ENCODE results near the gene PEX11A.

Gene PEX11A

DNA sequence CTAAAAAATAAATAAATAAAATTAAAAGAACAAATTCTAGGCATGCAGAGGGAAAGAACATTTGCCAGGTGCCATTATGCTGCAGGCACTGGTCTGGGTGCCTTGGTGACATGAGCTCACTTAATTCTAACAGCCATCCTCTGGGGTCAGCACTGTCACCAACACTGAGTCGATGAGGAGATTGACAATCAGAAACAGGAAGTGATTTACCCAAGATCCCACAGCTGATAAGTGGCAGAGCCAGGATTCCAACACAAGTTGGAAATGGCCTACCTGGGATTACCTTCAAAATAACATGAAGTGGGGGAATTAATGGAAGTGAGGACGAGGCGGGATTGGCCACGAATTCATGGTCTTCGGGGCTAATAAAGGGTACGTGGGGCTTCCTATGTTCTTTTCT lies 14.9 kb downstream of the PEX11A start:
- DNase-seq (ENCODE audit: low read depth, low spot score), result no peak

DNA sequence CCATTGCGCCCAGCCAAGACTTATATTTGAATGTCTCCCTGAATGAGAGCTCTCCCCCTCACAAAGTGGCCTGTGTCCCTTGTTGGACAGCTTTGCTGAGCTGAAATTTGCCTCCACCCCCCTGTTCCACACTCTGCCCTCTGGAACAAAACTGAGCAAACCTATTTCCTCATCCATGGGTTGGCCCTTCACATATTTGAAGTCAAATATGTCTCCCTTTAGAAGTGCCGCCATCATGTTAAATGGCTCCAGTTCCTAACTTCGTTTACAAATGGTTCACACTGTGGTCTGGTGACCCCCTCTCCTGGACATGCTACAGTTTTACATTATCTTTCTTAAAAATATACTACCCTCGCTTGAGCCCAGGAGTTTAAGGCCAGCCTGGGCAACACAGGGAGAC lies 16.0 kb downstream of the PEX11A start:
- DNase-seq (ENCODE audit: low read depth, low spot score), result no peak

DNA sequence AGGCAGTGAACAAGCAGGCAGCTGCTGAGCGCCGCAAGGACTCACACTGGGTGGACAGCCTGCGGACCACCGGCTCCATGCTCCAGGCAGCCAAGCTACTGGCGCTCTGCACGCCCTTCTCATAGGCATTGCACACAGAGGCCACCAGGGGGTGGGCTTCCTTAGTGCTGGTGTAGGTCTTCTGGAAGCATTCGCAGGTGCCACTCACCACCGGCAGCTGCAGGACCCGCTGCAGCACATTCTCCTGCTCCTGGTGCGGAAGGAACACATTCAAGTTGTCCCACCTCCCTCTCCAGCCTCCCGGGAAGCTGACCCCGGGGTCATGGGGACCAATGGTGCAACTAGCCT lies 17.4 kb downstream of the PEX11A start:
- peak; percentile 87 for DNase-seq (ENCODE audit: low read depth, low spot score)

DNA sequence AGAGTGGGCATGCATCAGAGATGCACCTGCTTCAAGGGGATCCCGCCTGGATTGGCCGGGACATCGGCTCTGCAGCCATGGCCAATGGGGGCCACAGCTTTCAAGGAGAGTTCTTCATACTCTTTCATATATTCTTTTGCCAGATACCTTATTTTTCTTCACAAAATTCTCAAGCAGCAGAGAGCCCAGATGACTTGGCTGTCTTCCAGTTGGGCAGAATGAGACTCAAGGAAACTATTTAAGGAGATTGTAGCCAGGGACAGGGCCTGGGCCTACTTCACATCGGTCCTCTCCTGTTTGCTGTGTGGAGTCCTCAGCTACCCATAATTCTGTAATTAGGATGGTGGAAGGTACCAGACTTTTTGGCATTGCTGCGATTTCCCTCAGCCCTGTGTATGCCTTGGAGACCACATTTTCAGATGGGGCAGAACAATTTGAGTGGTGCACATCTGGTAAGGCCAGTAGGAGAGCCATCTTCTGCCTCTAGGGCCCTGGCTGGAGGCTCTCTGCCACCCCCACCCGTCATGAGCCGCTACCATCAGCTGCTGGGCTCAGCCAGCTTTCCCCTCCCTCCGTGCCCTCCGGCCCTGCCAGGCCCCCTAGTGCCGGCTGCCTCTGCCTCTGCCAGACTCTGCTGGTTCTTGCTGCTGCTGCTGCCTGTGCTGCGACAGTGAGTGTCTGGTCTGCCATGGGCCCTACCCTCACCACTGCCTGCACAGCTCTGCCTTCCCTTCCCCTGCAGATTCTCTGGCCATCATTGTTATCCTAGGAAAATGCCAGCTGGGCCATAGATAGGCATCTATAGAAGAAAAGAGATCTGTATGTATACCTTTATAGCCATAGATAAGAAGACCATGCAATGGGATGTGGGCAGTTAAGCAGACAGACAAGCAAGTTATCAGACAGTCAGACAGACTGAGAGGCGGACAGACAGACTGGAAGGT lies 18.1 kb downstream of the PEX11A start:
- peak; percentile 30 for DNase-seq (ENCODE audit: low read depth, low spot score)

DNA sequence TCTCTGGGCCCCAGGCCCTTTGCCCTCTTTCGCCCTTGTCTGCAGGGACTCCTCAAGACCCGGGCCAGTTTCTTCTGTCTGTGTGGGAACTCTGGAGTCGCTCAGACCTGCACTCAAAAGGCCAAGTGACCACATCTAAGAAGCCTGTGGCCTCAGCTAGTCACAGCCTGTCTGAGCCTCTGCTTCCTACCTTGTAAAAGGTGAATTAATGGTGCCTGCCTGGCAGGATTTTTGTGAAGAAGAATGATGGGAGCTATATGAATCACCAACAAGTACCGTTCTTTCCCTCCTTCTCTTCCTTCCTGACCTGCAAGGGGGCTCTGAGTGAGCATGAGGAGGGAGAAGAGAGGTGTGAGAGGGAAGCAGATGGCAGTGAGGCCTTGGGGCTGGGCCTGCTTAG lies 18.9 kb downstream of the PEX11A start:
- no peak for DNase-seq (ENCODE audit: low read depth, low spot score)

DNA sequence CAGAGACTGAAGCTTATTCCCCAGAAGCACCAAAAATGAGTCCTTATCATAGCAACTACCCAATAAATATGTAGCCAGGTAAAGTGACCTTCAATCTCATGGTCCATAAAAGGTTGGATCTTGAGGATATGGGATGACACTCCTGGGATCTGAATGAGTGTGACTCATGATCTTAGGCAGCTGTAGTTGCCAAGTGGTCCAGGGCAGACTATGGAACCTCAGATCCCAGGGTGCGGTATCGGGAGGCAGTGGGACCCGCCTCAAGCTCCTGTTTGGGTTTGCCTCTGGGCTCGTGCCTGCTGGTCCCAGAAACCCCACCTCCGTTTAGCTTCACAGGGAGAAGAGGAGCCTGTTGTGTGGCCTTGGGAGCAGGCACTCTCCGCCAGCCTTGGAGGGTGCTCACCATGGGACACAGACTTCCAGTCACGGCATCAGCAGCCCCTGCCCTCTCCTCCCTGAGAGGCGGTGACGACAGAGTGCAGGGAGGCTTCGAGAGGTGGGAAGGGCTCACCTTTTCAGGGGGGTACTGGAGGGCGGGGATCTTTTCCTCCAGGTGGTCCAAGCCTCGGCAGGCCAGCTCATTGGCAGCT lies 19.5 kb downstream of the PEX11A start:
- no peak for DNase-seq (ENCODE audit: low read depth, low spot score)

DNA sequence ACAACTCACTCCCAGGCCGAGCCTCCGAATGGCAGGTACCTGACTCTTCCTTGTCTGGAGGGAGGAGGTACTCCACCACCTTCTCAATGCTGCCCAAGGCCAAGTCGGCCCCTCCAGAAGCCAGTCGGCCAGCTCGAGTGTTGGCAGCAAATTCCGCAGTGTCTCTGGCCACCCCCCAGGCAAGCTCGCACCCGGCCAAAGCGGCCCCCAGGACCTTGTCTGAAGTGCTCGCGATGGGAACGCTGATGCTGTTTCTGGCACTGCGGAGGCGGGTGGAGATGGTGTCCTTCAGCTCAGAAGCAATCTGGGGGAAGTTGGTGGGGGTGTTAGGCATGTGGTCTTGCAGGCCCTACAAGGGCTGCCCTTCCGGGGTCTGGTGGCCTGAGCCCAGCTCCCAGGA lies 20.6 kb downstream of the PEX11A start:
- no peak for DNase-seq (ENCODE audit: low read depth, low spot score)

DNA sequence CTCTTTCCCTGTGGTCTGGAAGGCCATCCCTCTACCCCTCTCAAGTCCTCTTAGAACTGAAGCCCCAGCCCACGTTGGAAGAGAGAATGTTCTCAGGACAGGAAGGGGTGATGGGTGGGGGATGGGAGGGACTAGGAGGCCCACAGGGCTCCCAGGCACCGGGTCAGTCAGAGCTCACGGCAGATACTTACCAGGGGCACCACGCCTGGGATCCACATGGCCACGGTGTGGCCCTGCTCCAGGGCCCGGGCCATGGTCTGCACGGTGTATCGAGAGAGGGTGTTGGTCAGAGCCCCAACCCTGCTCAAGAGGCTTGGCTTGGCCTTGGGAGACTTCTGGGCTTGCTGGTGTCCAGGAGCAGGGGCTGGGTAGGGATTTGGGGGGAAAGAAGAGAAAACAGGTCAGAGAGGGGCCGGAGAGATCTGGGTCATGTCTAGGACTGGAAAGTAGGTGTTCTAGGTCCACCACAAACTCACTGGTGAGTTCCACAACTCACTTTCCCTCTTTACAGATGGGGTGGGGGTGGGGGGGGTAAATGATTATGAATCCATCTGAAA lies 21.2 kb downstream of the PEX11A start:
- no peak for DNase-seq (ENCODE audit: low read depth, low spot score)

DNA sequence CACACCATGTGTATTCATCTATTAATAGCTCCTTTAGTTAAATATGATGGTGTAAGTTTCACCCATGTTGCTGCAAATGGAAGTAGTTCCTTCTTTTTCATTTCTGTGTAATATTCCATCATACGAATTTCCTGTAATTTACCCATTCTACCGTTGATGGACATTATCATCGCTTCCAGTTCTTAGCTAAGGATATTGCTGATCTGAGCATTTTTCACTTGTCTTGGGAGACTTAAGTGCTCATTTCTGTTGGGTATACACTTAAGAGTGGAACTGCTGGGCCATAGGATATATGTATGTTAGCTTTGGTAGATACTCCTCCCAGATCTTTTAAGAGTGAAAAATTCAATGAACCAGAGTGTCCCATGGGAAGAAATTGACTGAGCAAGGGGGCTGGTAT lies 22.4 kb downstream of the PEX11A start:
- no peak for DNase-seq (ENCODE audit: low read depth, low spot score)

DNA sequence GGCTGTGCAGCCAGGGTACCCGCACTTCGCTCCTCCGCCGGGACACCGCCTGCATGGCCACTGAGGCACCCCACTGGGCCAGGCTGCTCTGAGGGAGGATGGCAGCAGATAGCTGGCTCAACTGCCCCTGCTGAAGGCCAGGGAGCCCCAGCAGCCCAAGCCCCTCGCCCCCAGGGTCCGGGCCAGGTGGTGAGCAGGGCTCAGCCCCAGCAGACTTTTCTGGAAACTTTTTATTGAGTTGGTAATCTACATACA lies 22.9 kb downstream of the PEX11A start:
- no peak for DNase-seq (ENCODE audit: low read depth, low spot score)

DNA sequence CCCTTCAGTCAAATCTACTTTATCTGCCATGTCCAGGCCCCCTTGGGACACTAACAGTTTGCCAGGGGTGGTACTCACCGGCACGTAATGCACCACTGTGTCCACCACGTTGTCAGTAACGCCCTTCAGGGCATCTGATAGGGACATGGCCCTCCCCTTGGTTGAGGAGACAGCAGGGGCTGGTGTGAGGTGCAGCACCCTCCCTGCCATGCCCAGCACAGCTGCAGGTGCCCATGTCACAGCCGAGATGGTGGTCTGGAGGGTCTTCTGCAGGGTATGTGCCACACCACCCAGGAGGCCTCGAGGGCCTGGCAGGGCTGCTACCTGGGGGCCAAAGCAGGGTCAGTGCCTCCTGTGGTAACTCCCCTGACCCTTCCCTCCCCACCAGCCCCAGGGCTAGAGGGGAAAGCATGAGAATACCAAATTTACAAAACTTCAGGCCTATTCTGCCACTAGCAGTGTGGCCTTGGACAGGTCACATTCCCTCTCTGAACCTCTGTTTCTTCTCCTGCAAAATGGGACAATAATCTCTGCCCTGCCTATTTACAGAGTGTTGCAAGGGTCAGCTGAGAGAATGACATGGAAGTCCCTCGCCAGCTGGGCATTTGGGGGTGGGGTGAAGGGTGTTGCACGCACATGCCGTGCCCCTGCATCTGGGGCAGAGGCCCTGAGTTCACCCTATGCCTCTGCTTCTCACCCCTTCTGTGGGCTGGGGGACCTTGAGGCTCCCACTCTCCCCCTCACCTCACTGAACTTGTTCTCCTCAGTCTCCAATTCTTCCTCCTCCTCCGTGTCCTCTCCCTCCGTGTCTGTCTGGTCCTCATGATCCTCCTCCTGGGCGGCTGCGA lies 23.5 kb downstream of the PEX11A start:
- no peak for DNase-seq (ENCODE audit: low read depth, low spot score)

DNA sequence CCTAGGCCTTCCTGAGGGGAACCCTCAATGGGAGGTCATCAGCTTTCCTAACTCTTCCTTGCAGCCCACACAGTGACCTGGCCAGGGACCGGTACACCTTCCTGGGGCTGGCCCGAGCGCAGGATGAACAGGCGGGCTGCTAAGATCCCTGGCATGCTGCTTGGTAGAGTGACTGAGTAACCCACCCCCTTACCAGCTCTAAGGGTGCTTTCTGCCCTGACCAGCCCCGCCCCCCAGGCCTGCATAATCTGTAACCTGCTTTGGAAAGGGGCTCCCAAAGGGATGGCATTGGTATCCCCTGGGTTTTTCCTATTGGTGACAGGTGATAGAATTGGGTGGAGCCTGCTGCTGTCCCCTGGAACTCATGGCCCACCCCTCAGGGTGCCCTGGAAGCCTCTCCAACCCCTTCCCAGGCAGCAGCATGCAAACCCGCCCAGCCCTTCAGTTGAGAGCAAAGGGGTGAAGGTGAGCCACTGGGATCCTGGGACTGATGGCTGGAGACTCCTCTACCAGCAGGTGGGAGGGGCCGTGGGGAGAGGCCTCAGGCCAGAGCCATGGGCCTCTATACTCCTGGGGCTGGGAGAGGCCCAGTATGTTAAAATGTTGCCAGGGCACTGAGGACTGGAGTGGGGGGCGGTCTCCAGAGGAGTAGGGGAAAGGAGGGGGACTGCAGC lies 24.2 kb downstream of the PEX11A start:
- DNase-seq (ENCODE audit: low read depth, low spot score), result no peak

DNA sequence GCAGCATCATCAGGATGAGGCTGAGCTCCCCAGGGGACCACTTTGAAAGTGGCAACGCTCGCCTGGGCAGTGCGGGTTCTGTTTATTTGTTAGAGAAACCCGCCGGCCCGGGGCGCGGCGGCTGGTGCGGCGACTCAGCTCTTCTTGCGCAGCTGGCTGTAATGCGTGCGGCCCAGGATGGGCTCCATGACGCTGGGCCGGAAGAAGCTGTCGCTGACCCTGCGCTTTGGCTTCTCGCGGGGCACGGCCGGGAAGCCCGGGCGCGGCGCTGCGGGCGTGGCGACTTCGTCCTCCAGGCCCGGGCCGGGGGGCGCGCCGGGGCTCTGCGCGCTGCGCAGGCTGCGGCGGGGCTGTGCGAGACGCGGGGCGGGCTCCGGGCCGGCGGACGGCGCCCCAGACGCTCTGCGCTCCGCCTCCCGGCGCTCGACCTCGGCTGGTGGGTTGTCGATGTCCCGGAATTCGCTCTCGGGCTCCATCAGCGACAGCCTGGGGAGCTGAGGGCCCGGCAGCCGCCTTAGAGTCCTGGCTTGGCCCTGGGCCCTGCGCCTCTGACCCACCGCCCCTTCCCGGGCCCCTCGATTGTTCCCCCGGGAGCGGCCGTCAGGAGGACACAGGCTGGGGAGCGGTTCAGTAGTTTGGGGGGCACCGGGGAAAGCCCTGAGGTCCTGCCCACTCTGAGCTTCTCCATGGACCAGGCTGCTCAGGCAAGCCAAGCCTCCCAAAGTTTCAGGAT lies 24.9 kb downstream of the PEX11A start:
- peak; percentile 46 for DNase-seq (ENCODE audit: low read depth, low spot score)

DNA sequence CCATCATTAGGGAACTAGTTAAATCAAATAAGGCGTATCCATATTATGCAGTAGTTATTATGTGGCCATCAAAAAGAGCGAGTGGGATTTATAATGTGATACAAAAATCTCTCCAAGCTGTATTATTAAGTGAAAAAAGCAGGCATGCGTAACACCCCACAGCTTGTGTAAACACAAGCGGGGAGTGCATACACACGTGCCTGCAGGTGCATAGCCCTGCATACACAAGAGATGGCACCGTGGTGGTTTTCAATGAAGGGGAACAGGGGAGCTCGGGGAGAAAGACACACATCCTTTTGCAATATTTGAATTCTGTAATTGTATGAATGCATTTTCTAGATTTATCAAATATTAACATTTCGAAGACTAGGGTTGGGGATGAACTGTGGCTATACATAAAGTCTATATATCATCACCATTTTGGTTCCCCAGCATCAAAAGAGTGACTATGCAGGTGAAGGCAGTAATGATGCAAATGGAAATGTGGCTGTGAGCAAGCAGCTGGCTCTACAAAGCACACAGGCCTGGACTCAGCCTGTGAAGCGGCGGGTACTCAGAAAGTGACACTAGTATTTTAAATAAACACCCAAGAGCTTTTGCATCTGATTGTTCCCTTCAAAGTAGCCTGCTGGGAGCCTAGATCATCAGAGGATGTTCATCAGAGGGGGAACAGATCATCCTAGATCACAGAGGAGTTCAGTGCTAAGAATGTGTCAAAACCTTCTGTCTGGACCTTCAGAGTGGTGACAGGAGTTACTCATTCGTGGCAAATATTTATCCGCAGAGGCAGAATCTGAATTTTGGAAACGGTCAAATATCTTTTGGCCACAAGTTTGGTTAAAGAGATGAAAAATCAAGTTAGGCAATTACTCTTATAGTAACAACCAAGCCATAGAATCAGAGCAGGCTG lies 25.9 kb downstream of the PEX11A start:
- no peak for DNase-seq (ENCODE audit: low read depth, low spot score)

DNA sequence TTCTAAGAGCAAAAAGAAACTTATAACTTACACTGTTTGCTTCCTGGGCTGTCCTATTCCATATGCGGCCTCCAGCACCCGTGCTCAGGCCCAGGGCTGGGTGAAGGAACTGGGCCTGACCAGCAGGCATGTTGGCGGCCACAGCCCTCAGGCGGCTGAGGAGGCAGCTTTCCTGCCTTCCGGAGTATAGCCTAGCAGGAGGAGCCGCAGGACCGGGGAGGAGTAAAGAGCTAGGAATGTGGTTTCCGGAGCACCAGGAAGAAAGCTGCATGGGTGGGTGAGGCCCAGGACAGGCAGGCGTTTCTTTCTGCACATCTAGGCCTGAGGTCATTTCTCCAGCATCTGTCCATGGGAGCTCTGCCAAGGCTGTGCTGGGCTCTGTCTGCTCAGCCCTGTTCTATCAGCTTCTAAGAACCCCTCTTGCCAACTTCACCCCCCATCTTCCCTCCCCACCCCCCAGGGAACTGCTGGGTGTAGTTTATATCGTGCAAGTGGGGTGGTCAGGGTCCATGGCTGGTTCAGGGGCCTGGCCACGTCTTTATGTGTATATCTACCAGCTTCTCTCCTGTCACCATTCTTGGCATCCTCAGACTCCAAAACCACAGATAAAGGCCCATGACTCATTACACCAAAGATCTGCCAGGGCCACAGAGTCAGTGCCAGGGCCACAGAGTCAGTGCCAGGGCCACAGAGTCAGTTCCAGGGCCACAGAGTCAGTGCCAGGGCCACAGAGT lies 27.5 kb downstream of the PEX11A start:
- DNase-seq (ENCODE audit: low read depth, low spot score), result peak; percentile 80

DNA sequence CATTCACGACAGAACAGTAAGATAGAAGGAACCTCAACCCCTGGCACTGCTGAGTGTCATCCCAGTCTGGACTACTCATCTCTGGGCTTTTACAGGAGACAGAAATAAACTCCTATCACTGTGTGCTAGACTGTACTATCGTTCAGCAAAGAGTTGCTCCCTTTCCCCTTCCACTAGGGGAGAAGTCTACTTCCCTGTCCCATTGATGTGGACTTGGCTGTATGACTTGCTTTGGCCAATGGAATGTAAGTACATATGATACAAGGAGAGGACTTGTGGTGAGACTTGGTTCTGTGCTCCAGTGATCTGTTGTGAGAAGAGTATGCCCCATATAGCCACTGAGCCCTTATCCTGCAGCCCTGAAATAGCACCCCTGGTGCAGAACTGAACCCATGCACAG lies 30.0 kb downstream of the PEX11A start:
- DNase-seq (ENCODE audit: low read depth, low spot score), result no peak

DNA sequence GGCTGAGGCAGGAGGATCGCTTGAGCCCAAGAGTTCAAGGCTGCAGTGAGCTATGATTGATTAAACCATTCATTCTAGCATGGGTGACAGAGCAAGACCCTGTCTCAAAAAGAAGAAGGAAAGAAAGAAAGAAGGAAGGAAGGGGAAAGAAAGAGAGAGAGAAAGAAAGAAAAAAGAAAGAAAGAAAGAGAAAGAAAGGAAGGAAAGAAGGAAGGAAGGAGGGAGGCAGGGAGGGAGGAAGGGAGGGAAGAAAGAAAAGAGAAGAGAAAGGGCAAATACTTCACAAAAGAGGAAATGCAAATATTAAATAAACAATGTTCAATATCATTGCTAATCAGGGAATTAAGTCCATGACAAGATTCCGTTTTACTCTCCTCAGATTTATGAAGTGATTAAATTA lies 31.3 kb downstream of the PEX11A start:
- no peak for DNase-seq (ENCODE audit: low read depth, low spot score)

DNA sequence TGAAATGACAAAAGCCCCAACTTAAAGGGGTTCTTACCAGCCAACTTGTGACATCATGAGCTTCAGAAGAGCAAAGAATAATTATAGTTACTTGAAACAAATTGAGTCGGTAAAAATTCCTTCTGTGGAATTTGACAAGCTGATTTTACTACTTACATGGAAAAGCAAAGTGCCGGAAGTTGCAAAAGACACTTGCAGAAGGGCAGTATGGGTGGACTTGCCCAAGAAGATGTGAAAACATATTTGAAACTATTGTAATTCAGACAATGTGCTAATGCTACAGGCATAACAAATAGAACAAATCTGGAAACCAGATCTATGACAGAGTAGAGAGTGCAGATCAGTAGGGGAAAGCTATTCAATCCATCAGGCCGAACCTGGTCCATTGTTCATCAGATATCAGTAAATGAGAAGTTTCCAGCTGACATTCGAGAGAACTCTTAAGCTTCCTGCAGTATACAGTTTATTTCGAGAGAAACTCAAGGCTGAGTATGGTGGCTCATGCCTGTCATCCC lies 32.8 kb downstream of the PEX11A start:
- no peak for DNase-seq (ENCODE audit: low read depth, low spot score)

DNA sequence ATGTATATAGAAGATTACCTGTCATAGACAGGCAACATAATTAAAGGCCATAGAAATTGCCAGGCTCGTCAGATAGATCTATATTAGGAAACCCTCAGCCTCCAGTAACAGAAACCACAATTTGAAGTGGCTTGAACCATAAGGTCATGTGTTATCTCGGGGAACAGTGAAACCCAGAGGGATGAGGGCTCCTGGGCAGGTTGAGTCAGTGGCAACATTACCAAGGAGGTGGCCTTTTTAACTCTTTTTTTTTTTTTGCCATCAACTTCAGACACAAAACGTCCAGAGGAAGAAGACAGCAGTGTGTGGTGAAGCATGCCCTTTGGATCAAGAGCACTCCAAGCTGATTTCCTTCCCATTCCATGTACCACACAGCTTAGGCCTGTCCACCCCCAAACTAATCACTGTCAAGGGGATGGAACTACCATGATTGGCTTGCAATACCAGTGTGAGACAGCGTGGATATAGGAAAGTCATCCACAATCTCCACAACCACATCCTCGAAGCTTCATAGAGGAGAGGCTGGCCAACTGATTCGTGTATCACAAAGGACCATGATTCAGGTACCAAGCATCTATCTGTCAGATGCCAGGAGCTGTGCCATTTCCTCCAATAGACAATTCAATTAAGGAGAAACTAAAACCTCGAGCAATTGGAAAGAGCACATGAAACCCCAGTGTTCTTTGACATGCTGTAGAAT lies 34.3 kb downstream of the PEX11A start:
- no peak for DNase-seq (ENCODE audit: low read depth, low spot score)

Data from ELF-1 (cell line).